GM21390 (cell line): Measurements from ENCODE around the gene DCDC1.

Experiments used
- ATAC-seq: cut with Tn5 transposase; IDR thresholded peaks from one replicate; pipeline ENCODE4 v1.9.1; 2021; ENCODE audit not compliant: unreplicated experiment

The DCDC1 gene

GRCh38 chr11:31237819-31238760 lies 131.4 kb downstream of the DCDC1 start:
- ATAC-seq = no peak

GRCh38 chr11:31236143-31236542 lies 133.4 kb downstream of the DCDC1 start:
- no peak for ATAC-seq

GRCh38 chr11:31233425-31233824 lies 136.1 kb downstream of the DCDC1 start:
- no peak for ATAC-seq

GRCh38 chr11:31231601-31232000 lies 137.9 kb downstream of the DCDC1 start:
- ATAC-seq = no peak

- no peak for ATAC-seq
Observed at GRCh38 chr11:31218847-31219246, 150.7 kb downstream of the DCDC1 start.

GRCh38 chr11:31214372-31214771 lies 155.2 kb downstream of the DCDC1 start:
- ATAC-seq = no peak

- ATAC-seq = no peak
Observed at GRCh38 chr11:31199378-31199777, 170.2 kb downstream of the DCDC1 start.

- no peak for ATAC-seq
Observed at GRCh38 chr11:31173926-31174680, 195.4 kb downstream of the DCDC1 start.

GRCh38 chr11:31160504-31161422 lies 208.8 kb downstream of the DCDC1 start:
- no peak for ATAC-seq

- ATAC-seq = no peak
Observed at GRCh38 chr11:31150841-31151240, 218.7 kb downstream of the DCDC1 start.

- ATAC-seq = no peak
Observed at GRCh38 chr11:31150011-31150410, 219.5 kb downstream of the DCDC1 start.

- ATAC-seq = no peak
Observed at GRCh38 chr11:31141789-31142188, 227.8 kb downstream of the DCDC1 start.

GRCh38 chr11:31139479-31139878 lies 230.1 kb downstream of the DCDC1 start:
- ATAC-seq = no peak

- no peak for ATAC-seq
Observed at GRCh38 chr11:31132531-31133421, 236.8 kb downstream of the DCDC1 start.

GRCh38 chr11:31131760-31132159 lies 237.8 kb downstream of the DCDC1 start:
- ATAC-seq = no peak

GRCh38 chr11:31127290-31127689 lies 242.2 kb downstream of the DCDC1 start:
- no peak for ATAC-seq

- ATAC-seq = no peak
Observed at GRCh38 chr11:31120428-31120827, 249.1 kb downstream of the DCDC1 start.

- no peak for ATAC-seq
Observed at GRCh38 chr11:31118566-31118965, 251.0 kb downstream of the DCDC1 start.

- no peak for ATAC-seq
Observed at GRCh38 chr11:31117038-31117437, 252.5 kb downstream of the DCDC1 start.

GRCh38 chr11:31114442-31114841 lies 255.1 kb downstream of the DCDC1 start:
- ATAC-seq = no peak
